HUES48 (cell line): ENCODE results near the gene RSPO4.

Source experiments
- H3K27ac ChIP-seq: one replicate; pipeline ENCODE4 v1.7.0; 2013; ENCODE audit warnings: low read depth, low read length, inconsistent platforms
- H3K27me3 ChIP-seq: 2 replicates; pipeline ENCODE4 v1.6.1; 2013; ENCODE audit warnings: mild to moderate bottlenecking, low read length; ENCODE audit not compliant: control insufficient read depth, insufficient read depth
- H3K36me3 ChIP-seq: 2 replicates; pipeline ENCODE4 v1.6.1; 2013; ENCODE audit warnings: low read length; ENCODE audit not compliant: control insufficient read depth, insufficient read depth
- H3K4me1 ChIP-seq: 2 replicates; pipeline ENCODE4 v1.6.1; 2013; ENCODE audit warnings: mild to moderate bottlenecking, low read length; ENCODE audit not compliant: control insufficient read depth, insufficient read depth
- H3K4me3 ChIP-seq: 2 replicates; pipeline ENCODE4 v1.5.1; 2013; ENCODE audit warnings: mild to moderate bottlenecking, low read depth, low read length
- H3K9ac ChIP-seq: 2 replicates; pipeline ENCODE4 v1.6.1; 2013; ENCODE audit warnings: mild to moderate bottlenecking, low read depth, low read length, moderate library complexity
- H3K9me3 ChIP-seq: 2 replicates; pipeline ENCODE4 v1.6.1; 2013; ENCODE audit warnings: low read length; ENCODE audit not compliant: control insufficient read depth, insufficient read depth

RSPO4 gene

DNA sequence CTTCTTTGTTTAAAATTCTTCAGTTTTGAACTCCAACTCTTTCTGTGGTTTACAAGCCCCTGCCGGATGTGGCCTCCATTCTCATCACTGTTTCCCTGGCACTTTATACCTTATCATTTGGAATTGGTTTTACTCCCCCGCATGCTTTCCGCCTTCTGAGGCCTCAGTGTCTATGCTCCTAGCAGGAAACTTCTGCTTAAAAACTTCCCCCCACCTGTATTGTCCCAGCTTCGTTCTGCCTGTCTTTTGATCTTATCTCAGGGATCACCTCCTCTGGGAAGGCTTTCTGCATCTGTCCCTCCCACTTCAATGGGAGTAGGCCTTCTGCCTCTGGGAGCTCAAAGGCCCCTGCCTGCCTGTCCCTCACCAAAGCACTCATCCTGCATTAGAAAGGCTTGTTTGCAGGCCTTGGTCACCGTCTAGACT lies 82.6 kb downstream of the RSPO4 start:
- H3K4me3 ChIP-seq = no peak overlapping the region
- H3K27ac ChIP-seq = no peak overlapping the region
- no peaks in the 10 kb centered on the region for H3K27me3 ChIP-seq
- H3K9me3 ChIP-seq = no peaks in the 10 kb centered on the region
- no peak overlapping the region for H3K9ac ChIP-seq
- H3K4me1 ChIP-seq = no peaks in the 10 kb centered on the region; the same call in 1 of the 2 replicates
- H3K36me3 ChIP-seq = no peaks in the 10 kb centered on the region

GRCh38 chr20:917416-917815 lies 84.7 kb downstream of the RSPO4 start:
- Histone ChIP-seq H3K9me3 (no peaks in the 10 kb centered on the region), H3K9ac (no peak overlapping the region), H3K36me3 (no peaks in the 10 kb centered on the region), H3K27me3 (no peaks in the 10 kb centered on the region), H3K27ac (no peak overlapping the region), H3K4me3 (no peak overlapping the region), H3K4me1 (no peaks in the 10 kb centered on the region; the same call in 1 of the 2 replicates)

DNA sequence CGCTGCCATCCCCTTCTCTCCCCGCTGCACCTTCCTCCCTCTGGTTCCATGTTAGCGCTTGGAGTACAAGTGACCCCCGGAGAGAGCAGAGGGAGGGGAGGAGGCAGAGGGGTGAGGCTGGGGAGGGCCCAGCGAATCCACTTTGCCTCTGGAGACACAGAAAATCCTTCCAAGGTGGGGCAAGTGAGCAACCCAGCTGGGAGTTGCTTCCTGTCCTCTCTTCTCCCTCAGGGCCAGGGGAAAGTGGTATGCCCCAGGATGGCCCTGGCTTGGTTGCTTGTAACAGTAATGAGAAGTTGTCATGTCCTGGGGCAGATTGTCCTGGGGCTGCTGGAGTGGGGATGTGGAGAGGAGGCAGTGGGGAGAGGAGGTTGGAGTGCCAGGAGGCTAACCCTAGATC lies 85.3 kb downstream of the RSPO4 start:
- no peaks in the 10 kb centered on the region for H3K9me3 ChIP-seq
- H3K4me3 ChIP-seq = no peak overlapping the region
- no peak overlapping the region for H3K9ac ChIP-seq
- no peak overlapping the region for H3K27ac ChIP-seq
- no peaks in the 10 kb centered on the region for H3K27me3 ChIP-seq
- no peaks in the 10 kb centered on the region for H3K36me3 ChIP-seq
- H3K4me1 ChIP-seq = no peaks in the 10 kb centered on the region; the same call in 1 of the 2 replicates

DNA sequence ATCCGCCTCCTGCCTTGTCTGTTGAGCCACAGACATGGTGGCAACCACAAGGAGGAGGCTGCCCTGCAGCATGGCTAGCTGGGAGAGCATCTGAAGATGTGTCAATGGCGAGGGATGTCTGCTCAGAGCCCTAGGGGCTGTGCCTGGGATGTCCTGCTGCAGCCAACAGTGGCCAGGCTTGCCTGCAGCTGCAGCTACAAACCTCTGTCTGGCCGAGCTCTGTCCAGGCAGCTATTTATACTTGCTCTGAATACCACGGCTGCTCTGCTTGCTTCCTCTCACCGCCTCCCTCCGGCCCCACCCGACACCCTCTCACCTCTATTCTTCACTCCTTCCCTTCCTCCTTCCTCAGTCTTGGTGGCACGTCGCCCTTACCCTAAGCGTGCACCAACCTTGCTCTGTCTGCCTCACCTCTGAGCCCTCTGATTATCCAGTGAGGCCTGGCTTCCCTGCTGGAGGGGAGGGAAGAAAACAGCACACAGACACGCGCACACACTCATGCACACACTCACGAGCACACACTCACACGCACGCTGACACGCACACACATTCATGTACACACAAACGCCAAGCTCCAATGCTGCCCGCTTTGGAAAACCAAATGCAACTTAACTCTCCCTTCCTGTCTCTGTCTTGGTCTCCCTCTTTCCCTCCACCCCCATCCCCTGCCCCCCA lies 85.8 kb downstream of the RSPO4 start, which contains the start of gene ANGPT4:
ANGPT4 (minus strand) TSS at position 210 of the 675 bp plus-strand sequence; CDS start at position 90, 120 bp downstream.
- H3K9me3 ChIP-seq = no peaks in the 10 kb centered on the region
- H3K27me3 ChIP-seq = no peaks in the 10 kb centered on the region
- no peak within 1 kb of the TSS for H3K27ac ChIP-seq
- H3K36me3 ChIP-seq = no peaks in the 10 kb centered on the region
- H3K9ac ChIP-seq = no peak within 1 kb of the TSS
- H3K4me1 ChIP-seq = no peaks in the 10 kb centered on the region; the same call in 1 of the 2 replicates
- H3K4me3 ChIP-seq = no peak within 1 kb of the TSS

- Histone ChIP-seq H3K27me3 (no peaks in the 10 kb centered on the region), H3K4me3 (no peak overlapping the region), H3K9ac (no peak overlapping the region), H3K27ac (no peak overlapping the region), H3K36me3 (no peaks in the 10 kb centered on the region), H3K4me1 (no peaks in the 10 kb centered on the region; the same call in 1 of the 2 replicates), H3K9me3 (no peaks in the 10 kb centered on the region)
These were observed 87.2 kb downstream of the RSPO4 start for GRCh38 chr20:914727-915498.

DNA sequence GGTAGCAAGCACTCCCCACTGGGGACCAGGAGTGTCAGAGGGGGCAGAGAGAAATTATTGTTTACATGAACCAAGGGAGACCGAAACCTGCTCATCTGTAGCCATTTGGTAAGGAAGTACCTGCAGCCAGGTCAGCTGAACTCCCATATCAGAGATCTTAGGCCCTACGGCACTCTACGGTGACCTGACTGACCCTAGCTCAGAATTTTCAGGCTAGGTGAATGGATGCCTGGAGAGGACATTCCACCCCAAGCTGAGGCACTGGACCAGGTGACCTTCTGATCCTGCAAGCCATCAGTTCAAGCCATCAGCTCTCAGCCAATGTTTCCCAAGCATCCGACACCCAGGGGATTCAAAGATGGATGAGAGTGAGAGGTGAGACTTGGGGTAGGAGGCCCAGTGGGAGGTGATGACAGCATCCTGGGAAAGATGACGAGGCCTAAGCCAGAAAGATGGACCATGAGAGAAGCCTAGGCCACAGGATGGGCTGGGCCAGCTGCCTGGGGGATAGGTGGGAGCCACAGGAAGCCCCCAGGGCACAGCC lies 88.7 kb downstream of the RSPO4 start:
- Histone ChIP-seq H3K4me3 (no peak overlapping the region), H3K9me3 (no peaks in the 10 kb centered on the region), H3K4me1 (no peaks in the 10 kb centered on the region; the same call in 1 of the 2 replicates), H3K27ac (no peak overlapping the region), H3K9ac (no peak overlapping the region), H3K36me3 (no peaks in the 10 kb centered on the region), H3K27me3 (no peaks in the 10 kb centered on the region)

- H3K9ac ChIP-seq = no peak overlapping the region
- no peaks in the 10 kb centered on the region for H3K27me3 ChIP-seq
- no peak overlapping the region for H3K4me3 ChIP-seq
- no peaks in the 10 kb centered on the region for H3K9me3 ChIP-seq
- no peaks in the 10 kb centered on the region; the same call in 1 of the 2 replicates for H3K4me1 ChIP-seq
- H3K27ac ChIP-seq = no peak overlapping the region
- H3K36me3 ChIP-seq = no peaks in the 10 kb centered on the region
These were observed 90.1 kb downstream of the RSPO4 start for GRCh38 chr20:911882-912600.

DNA sequence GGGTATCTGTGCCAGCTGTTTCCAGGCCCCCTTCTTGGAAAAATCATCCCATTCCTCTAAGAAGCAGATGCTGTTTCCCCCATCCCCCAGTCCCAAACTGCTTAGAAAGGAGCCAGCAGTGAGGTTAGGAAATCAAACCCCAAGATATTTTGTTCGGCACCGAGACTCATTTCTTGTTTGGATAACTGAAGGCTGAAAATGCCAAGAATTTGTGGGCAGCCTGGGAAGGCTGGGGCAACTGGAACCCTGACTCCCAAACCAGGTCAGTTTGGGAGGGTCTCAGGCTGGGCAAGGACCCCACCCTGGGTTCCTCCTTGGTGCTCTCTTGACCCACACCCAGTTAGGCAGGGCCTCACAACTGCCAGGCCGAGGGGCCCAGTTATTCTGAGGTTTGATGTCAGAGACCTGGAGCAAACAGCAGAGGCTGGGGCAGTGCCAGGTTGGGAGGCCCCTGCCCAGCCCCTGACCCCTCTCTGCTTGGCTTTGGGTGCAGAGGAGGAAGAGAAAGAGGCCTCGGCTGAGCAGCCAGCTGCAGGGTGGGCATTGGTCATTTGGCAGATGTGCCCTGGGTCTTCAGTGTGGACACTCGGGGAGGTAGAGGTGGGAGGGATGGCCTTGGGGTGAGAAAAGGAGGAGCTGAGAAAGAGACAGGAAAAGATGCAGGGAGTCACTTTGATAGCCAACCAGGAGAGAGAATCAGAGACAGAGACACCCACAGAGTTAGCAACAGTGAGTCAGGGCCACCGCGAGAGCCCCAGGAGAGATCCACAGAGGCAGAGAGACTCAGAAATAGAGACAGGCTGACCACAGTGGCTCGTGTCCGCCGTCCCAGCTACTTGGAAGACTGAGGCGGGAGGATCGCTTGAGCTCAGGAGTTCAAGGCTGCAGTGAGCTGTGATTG lies 91.0 kb downstream of the RSPO4 start:
- no peaks in the 10 kb centered on the region for H3K27me3 ChIP-seq
- no peak overlapping the region for H3K4me3 ChIP-seq
- H3K27ac ChIP-seq = no peak overlapping the region
- no peaks in the 10 kb centered on the region for H3K9me3 ChIP-seq
- no peaks in the 10 kb centered on the region for H3K4me1 ChIP-seq
- no peak overlapping the region for H3K9ac ChIP-seq
- no peaks in the 10 kb centered on the region for H3K36me3 ChIP-seq

DNA sequence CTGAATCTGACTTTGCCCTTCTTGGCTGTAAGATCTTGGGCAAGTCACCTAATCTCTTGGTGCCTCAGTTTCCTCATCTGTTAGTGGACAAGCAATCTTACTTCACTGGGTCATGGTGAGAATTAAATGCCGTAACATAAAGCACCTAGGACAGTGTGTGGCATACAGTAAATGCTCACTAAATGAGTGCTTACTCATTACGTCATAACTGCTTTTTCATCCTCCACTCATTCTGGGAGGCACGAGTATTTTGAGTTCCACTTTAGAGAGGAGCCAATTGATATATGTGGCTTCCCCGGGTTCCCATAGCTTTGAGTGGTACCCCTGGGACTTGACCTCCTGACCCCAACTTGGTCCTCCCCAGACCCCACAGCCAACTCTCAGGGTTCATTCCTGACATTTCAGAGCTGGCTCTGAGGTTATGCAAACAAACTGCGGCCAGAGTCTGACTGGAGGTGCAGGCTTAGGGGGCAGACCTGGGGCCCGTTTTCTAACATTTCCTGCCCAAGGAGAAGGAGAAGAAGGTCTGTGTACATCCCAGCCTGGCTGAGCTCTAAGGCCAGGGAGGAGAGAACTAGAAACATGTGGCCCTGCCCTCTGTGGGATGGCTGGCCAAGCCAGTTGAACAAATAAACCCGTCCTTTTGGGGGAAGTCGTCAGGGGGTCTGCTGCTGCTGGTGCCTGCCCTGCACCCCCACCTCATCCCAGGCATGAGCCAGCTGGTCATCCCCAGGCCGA lies 91.8 kb downstream of the RSPO4 start:
- H3K36me3 ChIP-seq = no peaks in the 10 kb centered on the region
- no peak overlapping the region for H3K9ac ChIP-seq
- H3K27me3 ChIP-seq = no peaks in the 10 kb centered on the region
- H3K4me3 ChIP-seq = no peak overlapping the region
- no peak overlapping the region for H3K27ac ChIP-seq
- no peaks in the 10 kb centered on the region for H3K4me1 ChIP-seq
- no peaks in the 10 kb centered on the region for H3K9me3 ChIP-seq
